ENCODE measurements around the gene DHRS2. TPM values are rescaled to one million over a fixed set of nuclear protein-coding genes. Genes with fewer than 3 reads are reported as not detected.

Gene DHRS2
- total and polyA plus RNA-seq, 2 of the 13 experiments (the other 11 are each of a cell fraction or from before 2014, with no cell fraction given), result 1,621 to 3,021 TPM

DNA sequence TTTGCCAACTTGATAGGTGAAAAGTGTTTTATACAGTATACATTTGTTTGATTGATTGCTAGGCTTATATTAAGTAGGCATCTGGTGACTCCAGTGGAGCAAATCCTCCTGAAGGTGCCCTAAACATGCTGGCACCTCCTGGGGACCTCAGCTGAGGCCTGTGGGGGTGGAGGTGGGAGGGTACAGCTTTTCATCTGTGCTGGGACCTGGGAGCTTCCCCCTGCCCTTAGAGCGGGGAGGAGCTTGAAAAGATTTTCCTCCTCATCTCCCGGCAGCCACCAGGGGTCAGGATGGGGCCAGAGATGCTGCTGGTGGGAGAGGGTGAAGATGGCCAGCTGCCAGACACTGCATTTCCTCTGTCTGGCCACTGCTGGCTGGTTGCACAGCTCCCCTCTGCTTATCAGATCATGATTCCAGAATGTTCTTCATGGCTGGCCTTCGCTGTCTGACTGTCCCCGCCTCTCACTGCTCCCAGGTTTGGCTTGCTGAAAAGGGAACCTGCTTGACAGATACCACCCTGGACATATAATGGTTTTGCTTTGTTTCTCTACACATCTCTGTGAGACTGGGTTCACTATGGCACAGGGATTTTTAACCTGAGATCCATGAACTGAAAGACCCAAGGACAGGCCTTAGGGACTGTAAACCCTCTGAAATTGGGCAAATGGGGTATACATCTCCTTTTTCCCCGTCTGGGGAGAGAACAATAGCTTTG is 47.1 kb upstream of the DHRS2 start (continued):
- no peak for TF ChIP-seq ZNF672 (CRISPR knock-in tag; IDR thresholded peaks at IDR 0.05)
- no peak; the same call in 1 of the 2 replicates for TF ChIP-seq ZNF780A (CRISPR knock-in tag; IDR thresholded peaks at IDR 0.05)
- TF ChIP-seq NCOA1 (CRISPR knock-in tag; IDR thresholded peaks at IDR 0.05), result no peak
- TF ChIP-seq FOXP1 (IDR thresholded peaks at IDR 0.05), result no peak
- peak; percentile 50; the same call in 1 of the 2 replicates for TF ChIP-seq FOXP1 (CRISPR knock-in tag; IDR thresholded peaks at IDR 0.05)
- TF ChIP-seq, protein P1, sequence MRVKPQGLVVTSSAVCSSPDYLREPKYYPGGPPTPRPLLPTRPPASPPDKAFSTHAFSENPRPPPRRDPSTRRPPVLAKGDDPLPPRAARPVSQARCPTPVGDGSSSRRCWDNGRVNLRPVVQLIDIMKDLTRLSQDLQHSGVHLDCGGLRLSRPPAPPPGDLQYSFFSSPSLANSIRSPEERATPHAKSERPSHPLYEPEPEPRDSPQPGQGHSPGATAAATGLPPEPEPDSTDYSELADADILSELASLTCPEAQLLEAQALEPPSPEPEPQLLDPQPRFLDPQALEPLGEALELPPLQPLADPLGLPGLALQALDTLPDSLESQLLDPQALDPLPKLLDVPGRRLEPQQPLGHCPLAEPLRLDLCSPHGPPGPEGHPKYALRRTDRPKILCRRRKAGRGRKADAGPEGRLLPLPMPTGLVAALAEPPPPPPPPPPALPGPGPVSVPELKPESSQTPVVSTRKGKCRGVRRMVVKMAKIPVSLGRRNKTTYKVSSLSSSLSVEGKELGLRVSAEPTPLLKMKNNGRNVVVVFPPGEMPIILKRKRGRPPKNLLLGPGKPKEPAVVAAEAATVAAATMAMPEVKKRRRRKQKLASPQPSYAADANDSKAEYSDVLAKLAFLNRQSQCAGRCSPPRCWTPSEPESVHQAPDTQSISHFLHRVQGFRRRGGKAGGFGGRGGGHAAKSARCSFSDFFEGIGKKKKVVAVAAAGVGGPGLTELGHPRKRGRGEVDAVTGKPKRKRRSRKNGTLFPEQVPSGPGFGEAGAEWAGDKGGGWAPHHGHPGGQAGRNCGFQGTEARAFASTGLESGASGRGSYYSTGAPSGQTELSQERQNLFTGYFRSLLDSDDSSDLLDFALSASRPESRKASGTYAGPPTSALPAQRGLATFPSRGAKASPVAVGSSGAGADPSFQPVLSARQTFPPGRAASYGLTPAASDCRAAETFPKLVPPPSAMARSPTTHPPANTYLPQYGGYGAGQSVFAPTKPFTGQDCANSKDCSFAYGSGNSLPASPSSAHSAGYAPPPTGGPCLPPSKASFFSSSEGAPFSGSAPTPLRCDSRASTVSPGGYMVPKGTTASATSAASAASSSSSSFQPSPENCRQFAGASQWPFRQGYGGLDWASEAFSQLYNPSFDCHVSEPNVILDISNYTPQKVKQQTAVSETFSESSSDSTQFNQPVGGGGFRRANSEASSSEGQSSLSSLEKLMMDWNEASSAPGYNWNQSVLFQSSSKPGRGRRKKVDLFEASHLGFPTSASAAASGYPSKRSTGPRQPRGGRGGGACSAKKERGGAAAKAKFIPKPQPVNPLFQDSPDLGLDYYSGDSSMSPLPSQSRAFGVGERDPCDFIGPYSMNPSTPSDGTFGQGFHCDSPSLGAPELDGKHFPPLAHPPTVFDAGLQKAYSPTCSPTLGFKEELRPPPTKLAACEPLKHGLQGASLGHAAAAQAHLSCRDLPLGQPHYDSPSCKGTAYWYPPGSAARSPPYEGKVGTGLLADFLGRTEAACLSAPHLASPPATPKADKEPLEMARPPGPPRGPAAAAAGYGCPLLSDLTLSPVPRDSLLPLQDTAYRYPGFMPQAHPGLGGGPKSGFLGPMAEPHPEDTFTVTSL (CRISPR knock-in tag; IDR thresholded peaks at IDR 0.05; ENCODE audit: borderline replicate concordance), result no peak
- TF ChIP-seq ZBTB21 (CRISPR knock-in tag; IDR thresholded peaks at IDR 0.05), result peak; percentile 57; the same call in 1 of the 2 replicates
- no peak for TF ChIP-seq ZFP62 (CRISPR knock-in tag; IDR thresholded peaks at IDR 0.05)
- TF ChIP-seq ZNF337 (CRISPR knock-in tag; IDR thresholded peaks at IDR 0.05; ENCODE audit: borderline replicate concordance, low read depth), result no peak
- TF ChIP-seq ZNF724P (CRISPR knock-in tag; IDR thresholded peaks at IDR 0.05; ENCODE audit: borderline replicate concordance), result peak; percentile 96
- TF ChIP-seq AKAP8 (CRISPR knock-in tag; IDR thresholded peaks at IDR 0.05), result peak; percentile 78; the same call in 1 of the 2 replicates
- TF ChIP-seq ZNF501 (CRISPR knock-in tag; IDR thresholded peaks at IDR 0.05), result peak; percentile 94
- peak; percentile 95 for TF ChIP-seq YEATS2 (CRISPR knock-in tag; IDR thresholded peaks at IDR 0.05; ENCODE audit: borderline replicate concordance)
- peak; percentile 90; the same call in 1 of the 2 replicates for TF ChIP-seq ZBTB3 (CRISPR knock-in tag; IDR thresholded peaks at IDR 0.05; ENCODE audit: borderline replicate concordance, low read depth)
- peak; percentile 51; the same call in 1 of the 2 replicates for TF ChIP-seq RFX3 (CRISPR knock-in tag; IDR thresholded peaks at IDR 0.05)
- no peak for TF ChIP-seq SMARCC2 (IDR thresholded peaks at IDR 0.05)
- TF ChIP-seq, protein P2, sequence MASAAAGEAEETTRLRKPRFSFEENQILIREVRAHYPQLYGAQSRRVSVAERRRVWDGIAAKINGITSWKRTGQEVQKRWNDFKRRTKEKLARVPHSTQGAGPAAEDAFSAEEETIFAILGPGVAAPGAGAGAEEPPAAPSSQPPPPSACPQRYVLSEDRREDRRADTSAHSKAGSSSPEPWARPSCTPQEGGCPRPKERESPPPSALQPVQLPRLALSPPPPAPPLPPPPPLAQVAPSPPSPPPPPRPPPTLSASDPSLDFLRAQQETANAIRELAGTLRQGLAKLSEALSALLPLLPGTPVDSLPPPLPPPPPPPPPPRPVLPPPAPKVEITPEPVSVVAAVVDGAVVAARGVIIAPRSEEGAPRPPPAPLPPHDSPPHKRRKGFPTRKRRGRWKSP (CRISPR knock-in tag; IDR thresholded peaks at IDR 0.05), result peak; percentile 88; the same call in 1 of the 2 replicates
- no peak; the same call in 1 of the 2 replicates for TF ChIP-seq NKX3-1 (CRISPR knock-in tag; IDR thresholded peaks at IDR 0.05)
- TF ChIP-seq, protein P3, sequence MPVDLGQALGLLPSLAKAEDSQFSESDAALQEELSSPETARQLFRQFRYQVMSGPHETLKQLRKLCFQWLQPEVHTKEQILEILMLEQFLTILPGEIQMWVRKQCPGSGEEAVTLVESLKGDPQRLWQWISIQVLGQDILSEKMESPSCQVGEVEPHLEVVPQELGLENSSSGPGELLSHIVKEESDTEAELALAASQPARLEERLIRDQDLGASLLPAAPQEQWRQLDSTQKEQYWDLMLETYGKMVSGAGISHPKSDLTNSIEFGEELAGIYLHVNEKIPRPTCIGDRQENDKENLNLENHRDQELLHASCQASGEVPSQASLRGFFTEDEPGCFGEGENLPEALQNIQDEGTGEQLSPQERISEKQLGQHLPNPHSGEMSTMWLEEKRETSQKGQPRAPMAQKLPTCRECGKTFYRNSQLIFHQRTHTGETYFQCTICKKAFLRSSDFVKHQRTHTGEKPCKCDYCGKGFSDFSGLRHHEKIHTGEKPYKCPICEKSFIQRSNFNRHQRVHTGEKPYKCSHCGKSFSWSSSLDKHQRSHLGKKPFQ (CRISPR knock-in tag; IDR thresholded peaks at IDR 0.05; ENCODE audit: insufficient replicate concordance), result no peak

All from HepG2 (cell line).